K562 (cell line): Measurements from ENCODE around the gene ARSK.

ENCODE experiments used
- BCLAF1 ChIP-seq, 2 experiments: fragments of 450-650 bp in 1 of 2; IDR thresholded peaks; 2 replicates each; pipeline ENCODE4 v1.6.1; 2011 to 2017; ENCODE audit warnings: low read depth in 2 of 2, antibody characterized with exemption in 1 of 2, borderline replicate concordance in 1 of 2, low read length in 1 of 2, mild to moderate bottlenecking in 1 of 2, mixed read lengths in 1 of 2; ENCODE audit not compliant: control insufficient read depth in 1 of 2
- CTCF ChIP-seq, 3 experiments: IDR thresholded peaks in 2 of 3; conservative IDR thresholded peaks in 1 of 3; 2 replicates each; pipeline ENCODE4 v1.5.1; 2011 to 2012; ENCODE audit warnings: low read length in 3 of 3, mild to moderate bottlenecking in 3 of 3, control low read depth in 2 of 3, improper control_type of control experiment in 1 of 3, inconsistent platforms in 1 of 3, low read depth in 1 of 3, mixed read lengths in 1 of 3, moderate library complexity in 1 of 3; ENCODE audit not compliant: insufficient read depth in 2 of 3
- EP300 ChIP-seq: IDR thresholded peaks from 2 replicates; pipeline ENCODE4 v1.6.1; 2012; ENCODE audit warnings: low read length, improper control_type of control experiment
- MLLT1 ChIP-seq, 2 experiments: fragments of 450-650 bp; IDR thresholded peaks; 2 replicates each; pipeline ENCODE4 v1.6.1; 2016
- MTA1 ChIP-seq: fragments of 450-650 bp; IDR thresholded peaks from 2 replicates; pipeline ENCODE4 v1.6.1; 2017; ENCODE audit warnings: borderline replicate concordance
- NONO ChIP-seq, 2 experiments: fragments of 200-400 bp in 1 of 2; fragments of 450-650 bp in 1 of 2; formaldehyde crosslinking in 1 of 2; IDR thresholded peaks; 2 replicates each; pipeline ENCODE4 v1.6.1; 2017; ENCODE audit warnings: low read depth in 2 of 2, mild to moderate bottlenecking in 2 of 2, moderate library complexity in 2 of 2, low read length in 1 of 2
- POLR2A ChIP-seq: fragments of 450-650 bp; conservative IDR thresholded peaks from 2 replicates; pipeline ENCODE4 v1.6.1; 2016
- POLR2AphosphoS5 ChIP-seq: IDR thresholded peaks from 2 replicates; pipeline ENCODE4 v1.6.1; 2011; ENCODE audit warnings: mild to moderate bottlenecking, low read depth, low read length, moderate library complexity; ENCODE audit not compliant: control insufficient read depth, insufficient read depth
- TEAD4 ChIP-seq, 2 experiments: sonication (generic) in 1 of 2; formaldehyde crosslinking in 1 of 2; IDR thresholded peaks; 2 replicates each; pipeline versions ENCODE4 v1.6.1 to v1.8.0; 2012 to 2022; ENCODE audit warnings: borderline replicate concordance in 1 of 2, inconsistent platforms in 1 of 2, low read length in 1 of 2, mild to moderate bottlenecking in 1 of 2, missing genetic modification reagents in 1 of 2
- THAP7 ChIP-seq: fragments of 250-450 bp; sonication (Bioruptor Pico); IDR thresholded peaks from 2 replicates; pipeline ENCODE4 v1.5.0; 2021
- TSHZ1 ChIP-seq: fragments of 250-450 bp; sonication (Bioruptor Pico); IDR thresholded peaks from 2 replicates; pipeline ENCODE4 v1.4.0; 2020; ENCODE audit warnings: mild to moderate bottlenecking, moderate library complexity
- ZNF175 ChIP-seq: fragments of 200-800 bp; sonication (Bioruptor generic); IDR thresholded peaks from 2 replicates; pipeline ENCODE4 v1.6.1; 2016; ENCODE audit warnings: low read depth, mild to moderate bottlenecking, missing genetic modification characterization, missing compliant biosample characterization

GRCh38 chr5:95638632-95639031 is 83.7 kb downstream of the ARSK start:
- TF ChIP-seq POLR2A (no peak), TSHZ1 (CRISPR knock-in tag) (no peak), THAP7 (CRISPR knock-in tag) (no peak), MTA1 (no peak), TEAD4 (IDR thresholded peaks at IDR 0.05; ENCODE audit: low read length) (no peak), TEAD4 (CRISPR knock-in tag; IDR thresholded peaks at IDR 0.05; ENCODE audit: borderline replicate concordance) (no peak), MLLT1 (IDR thresholded peaks at IDR 0.05) (no peak), POLR2AphosphoS5 (no peak), ZNF175 (CRISPR knock-in tag) (no peak), NONO (IDR thresholded peaks at IDR 0.05; ENCODE audit: low read depth in 2 of 2, low read length in 1 of 2) (no peak), BCLAF1 (IDR thresholded peaks at IDR 0.05; ENCODE audit: borderline replicate concordance in 1 of 2, control insufficient read depth in 1 of 2, low read depth in 2 of 2, low read length in 1 of 2) (no peak), CTCF (IDR thresholded peaks at IDR 0.05 in 2 of 3, conservative IDR thresholded peaks at IDR 0.05 in 1 of 3; ENCODE audit: insufficient read depth in 2 of 3, low read depth in 1 of 3, low read length in 3 of 3) (no peak), EP300 (no peak)
